ENCODE measurements around the gene ARIH1. TPM values are rescaled to one million over a fixed set of nuclear protein-coding genes. Genes with fewer than 3 reads are reported as not detected.

Gene ARIH1
- total RNA-seq, 2 experiments from 2014 or later, result 133 to 138 TPM

DNA sequence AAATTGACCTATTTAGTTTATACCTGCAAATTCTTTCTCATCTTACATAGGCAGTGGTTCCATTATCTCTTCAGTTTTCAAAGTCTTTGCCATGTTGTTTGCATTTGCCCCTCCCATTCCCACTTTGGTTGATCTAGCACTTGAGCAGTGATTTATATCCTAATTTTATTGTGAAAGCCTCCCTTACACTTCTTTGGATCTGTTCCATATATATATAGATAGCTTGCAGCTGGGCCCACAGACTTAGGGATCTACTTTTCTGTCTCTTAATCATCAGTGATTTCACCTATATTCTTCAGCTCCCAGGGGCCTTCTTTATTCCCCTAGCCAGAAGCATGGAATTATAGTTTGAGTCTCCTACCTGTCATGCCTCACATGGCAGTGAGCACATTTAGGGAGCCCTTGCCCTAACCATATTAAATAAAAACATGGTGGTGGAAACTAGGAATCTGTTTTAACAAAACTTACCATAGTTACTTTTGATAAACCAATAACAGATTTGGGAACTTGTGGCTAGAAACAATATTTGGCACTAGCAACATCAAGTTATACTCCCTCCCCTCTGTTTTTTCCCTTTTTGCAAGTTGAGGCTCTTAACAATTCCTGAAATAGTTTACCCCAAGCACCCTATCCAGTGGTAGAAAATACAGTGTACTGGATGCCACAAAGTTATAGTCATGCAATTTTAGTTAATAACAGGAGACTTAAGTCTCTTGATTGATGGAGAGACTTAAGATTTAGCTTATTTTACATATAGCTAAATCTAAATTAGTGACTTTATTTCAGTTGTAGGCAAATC is 41.7 kb downstream of the ARIH1 start:
- CTCF ChIA-PET, result no interaction called here
- H3K4me3 Mint-ChIP-seq, result no peak overlapping the region

DNA sequence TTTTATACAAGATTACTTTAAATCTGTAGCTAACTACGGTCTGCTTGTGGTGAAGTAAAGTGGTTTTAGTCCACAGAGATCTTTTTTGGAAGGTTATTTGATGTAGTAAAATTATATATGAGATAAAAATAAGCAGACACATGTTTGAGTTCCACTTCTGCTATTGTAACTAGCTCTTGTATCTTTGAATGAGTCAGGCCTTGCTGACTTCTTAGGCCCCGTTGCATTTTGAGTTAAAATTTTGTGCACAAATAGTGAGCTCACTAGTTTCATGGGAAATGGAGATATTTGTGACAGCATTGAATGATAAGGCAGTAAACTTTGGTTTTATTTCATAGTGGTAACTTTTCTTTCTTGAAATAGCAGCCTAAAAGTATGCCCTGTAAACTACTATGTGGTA is 42.6 kb downstream of the ARIH1 start:
- Mint-ChIP-seq H3K4me1 (peaks cover 15% of the 10 kb centered on the region), H3K36me3 (ENCODE audit: low read depth) (peaks cover 15% of the 10 kb centered on the region), H3K27ac (no peak overlapping the region), H3K4me3 (no peak overlapping the region), H3K27me3 (no peaks in the 10 kb centered on the region), H3K9me3 (no peaks in the 10 kb centered on the region)
- POLR2A ChIA-PET, result interaction anchor here (0.8 kb wide), 1 partner anchor 43 kb away, joined by 3 read pairs; no protein-coding TSS in a partner anchor
- CTCF ChIA-PET, result interaction anchor here (0.7 kb wide), 1 partner anchor 17 kb away, joined by 4 read pairs; no protein-coding TSS in a partner anchor
- no peak for DNase-seq

More for the DNA sequence above, 41.7 kb downstream of the ARIH1 start:
- Mint-ChIP-seq H3K4me1 (peaks cover 14% of the 10 kb centered on the region), H3K36me3 (ENCODE audit: low read depth) (peaks cover 9% of the 10 kb centered on the region), H3K9me3 (no peaks in the 10 kb centered on the region), H3K27ac (no peak overlapping the region), H3K27me3 (no peaks in the 10 kb centered on the region)
- POLR2A ChIA-PET, result interaction anchor here (0.8 kb wide), 1 partner anchor 42 kb away, joined by 3 read pairs; no protein-coding TSS in a partner anchor
- DNase-seq, result no peak

DNA sequence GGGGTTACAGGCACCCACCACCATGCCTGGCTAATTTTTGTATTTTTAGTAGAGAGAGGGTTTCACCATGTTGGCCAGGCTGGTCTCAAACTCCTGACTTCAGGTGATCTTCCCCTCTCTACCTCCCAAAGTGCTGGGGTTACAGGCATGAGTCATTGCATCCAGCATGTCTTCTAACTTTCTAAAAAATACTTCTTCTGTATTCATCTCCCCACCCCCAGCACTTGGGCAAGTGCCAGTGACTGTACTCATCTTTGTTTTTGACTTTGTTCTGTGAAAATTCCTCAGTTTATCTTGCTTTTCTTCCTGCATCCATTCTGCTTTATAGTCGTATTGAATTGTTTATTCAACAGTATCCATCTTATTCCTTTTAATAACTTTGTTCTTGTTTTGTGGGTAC is 47.6 kb downstream of the ARIH1 start:
- H3K9me3 Mint-ChIP-seq, result no peaks in the 10 kb centered on the region
- H3K27me3 Mint-ChIP-seq, result no peaks in the 10 kb centered on the region
- no peak overlapping the region for H3K4me3 Mint-ChIP-seq
- ChIA-PET CTCF (no interaction called here), POLR2A (no interaction called here)
- DNase-seq, result no peak
- H3K27ac Mint-ChIP-seq, result no peak overlapping the region
- peaks cover 8% of the 10 kb centered on the region for H3K4me1 Mint-ChIP-seq
- H3K36me3 Mint-ChIP-seq (ENCODE audit: low read depth), result peaks cover 28% of the 10 kb centered on the region

GRCh38 chr15:72532991-72533601 is 59.0 kb downstream of the ARIH1 start:
- CTCF ChIA-PET, result interaction anchor here (0.9 to 2.8 kb wide), 3 partner anchors 16 to 221 kb away, joined by 3 to 11 read pairs (median 4); no protein-coding TSS in a partner anchor
- peaks cover 25% of the 10 kb centered on the region for H3K4me1 Mint-ChIP-seq
- H3K4me3 Mint-ChIP-seq, result no peak overlapping the region
- H3K27ac Mint-ChIP-seq, result no peak overlapping the region
- POLR2A ChIA-PET, result interaction anchor here (1.0 kb wide), 1 partner anchor 58 kb away, joined by 4 read pairs; no protein-coding TSS in a partner anchor
- no peaks in the 10 kb centered on the region for H3K27me3 Mint-ChIP-seq
- DNase-seq, result no peak
- no peaks in the 10 kb centered on the region for H3K9me3 Mint-ChIP-seq
- peaks cover 5% of the 10 kb centered on the region for H3K36me3 Mint-ChIP-seq (ENCODE audit: low read depth)

- Mint-ChIP-seq H3K27me3 (no peaks in the 10 kb centered on the region), H3K4me3 (no peak overlapping the region), H3K36me3 (ENCODE audit: low read depth) (peaks cover 12% of the 10 kb centered on the region), H3K9me3 (no peaks in the 10 kb centered on the region), H3K4me1 (peaks cover 25% of the 10 kb centered on the region), H3K27ac (no peak overlapping the region)
- CTCF ChIA-PET, result interaction anchor here (0.9 to 2.8 kb wide), 2 partner anchors 85 to 222 kb away, joined by 3 to 11 read pairs; no protein-coding TSS in a partner anchor
- DNase-seq, result peak; percentile 48
- POLR2A ChIA-PET, result interaction anchor here (1.4 kb wide), 1 partner anchor 61 kb away, joined by 5 read pairs; no protein-coding TSS in a partner anchor
These were observed 60.4 kb downstream of the ARIH1 start for GRCh38 chr15:72534523-72534922.

DNA sequence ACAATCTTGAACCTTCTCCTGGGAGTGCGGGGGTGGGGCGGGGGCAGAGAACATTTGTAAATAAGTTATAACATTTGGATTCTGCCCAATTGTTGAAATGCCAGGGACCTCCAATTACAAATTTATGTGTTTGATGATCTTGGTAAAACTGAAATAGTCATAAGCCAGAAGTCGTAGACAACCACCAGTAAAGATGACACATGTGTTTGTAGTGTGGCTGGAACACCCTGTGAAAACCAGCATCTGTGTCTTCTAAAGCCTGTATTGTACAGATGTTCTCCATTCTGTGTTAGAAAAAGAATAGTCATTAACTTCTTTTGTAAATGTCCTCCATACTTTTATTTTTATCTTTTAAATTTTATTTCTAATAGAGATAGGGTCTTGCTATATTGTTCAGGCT is 61.8 kb downstream of the ARIH1 start:
- Mint-ChIP-seq H3K4me3 (no peak overlapping the region), H3K9me3 (peaks cover 2% of the 10 kb centered on the region), H3K27me3 (no peaks in the 10 kb centered on the region), H3K4me1 (peaks cover 23% of the 10 kb centered on the region), H3K36me3 (ENCODE audit: low read depth) (peaks cover 16% of the 10 kb centered on the region), H3K27ac (no peak overlapping the region)
- CTCF ChIA-PET, result interaction anchor here (0.5 kb wide), 1 partner anchor 12 kb away, joined by 3 read pairs; no protein-coding TSS in a partner anchor
- DNase-seq, result no peak
- POLR2A ChIA-PET, result no interaction called here

DNA sequence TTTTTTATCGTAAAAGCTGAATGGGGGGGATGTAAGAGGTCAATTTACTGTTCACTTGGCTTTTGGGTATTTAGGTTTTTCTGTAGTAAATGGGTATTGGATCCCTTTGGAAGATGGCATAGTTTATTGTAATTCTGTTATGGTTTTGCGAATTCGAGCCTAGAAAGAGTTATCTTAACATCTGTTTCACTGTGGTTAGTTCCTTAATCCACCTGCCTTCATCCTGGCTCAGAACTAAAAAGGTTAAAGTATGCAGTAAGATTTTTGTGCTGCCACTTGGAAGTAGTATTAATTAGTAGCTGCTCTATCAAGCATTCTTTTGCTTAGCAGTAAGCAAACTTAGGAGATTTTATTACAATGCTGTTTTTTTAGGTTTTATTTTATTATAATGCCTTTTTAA is 62.4 kb downstream of the ARIH1 start:
- POLR2A ChIA-PET, result no interaction called here

GRCh38 chr15:72538931-72539330 is 64.8 kb downstream of the ARIH1 start:
- ChIA-PET CTCF (no interaction called here), POLR2A (no interaction called here)
- H3K4me3 Mint-ChIP-seq, result no peak overlapping the region

More for the DNA sequence above, 62.4 kb downstream of the ARIH1 start:
- no peak for DNase-seq
- no peaks in the 10 kb centered on the region for H3K27me3 Mint-ChIP-seq
- no peak overlapping the region for H3K4me3 Mint-ChIP-seq
- peaks cover 23% of the 10 kb centered on the region for H3K4me1 Mint-ChIP-seq
- no peak overlapping the region for H3K27ac Mint-ChIP-seq
- peaks cover 4% of the 10 kb centered on the region for H3K9me3 Mint-ChIP-seq
- peaks cover 16% of the 10 kb centered on the region for H3K36me3 Mint-ChIP-seq (ENCODE audit: low read depth)
- CTCF ChIA-PET, result interaction anchor here (0.5 kb wide), 1 partner anchor 13 kb away, joined by 3 read pairs; no protein-coding TSS in a partner anchor

DNA sequence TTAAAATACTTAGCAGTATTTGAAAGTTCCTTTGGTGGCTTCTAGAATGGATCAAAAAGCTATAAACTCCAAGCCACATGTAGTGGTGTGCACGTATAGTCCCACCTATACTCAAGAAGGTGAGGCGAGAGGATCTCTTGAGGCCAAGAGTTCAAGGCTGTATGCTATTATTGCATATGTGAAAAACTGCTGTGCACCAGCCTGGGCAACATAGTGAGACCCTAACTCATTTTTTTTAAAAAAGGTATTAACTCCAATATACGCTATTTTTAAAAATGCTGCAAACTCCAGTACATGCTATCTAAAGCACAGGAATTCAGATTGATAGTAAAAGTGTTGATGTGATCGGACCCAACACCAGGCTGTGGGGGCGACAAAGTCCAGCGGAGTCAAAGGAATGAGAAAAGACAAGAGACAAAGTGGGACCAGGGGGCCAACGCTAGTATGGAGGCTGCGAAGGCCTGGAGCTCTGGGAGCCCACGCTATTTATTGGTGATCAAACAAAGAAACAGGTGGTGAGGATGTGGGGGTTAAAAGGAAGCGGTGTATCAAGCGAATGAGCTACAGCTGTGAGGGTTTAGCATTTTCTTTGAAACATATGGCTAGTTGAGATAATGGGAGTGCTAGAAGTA is 66.6 kb downstream of the ARIH1 start:
- Mint-ChIP-seq H3K9me3 (peaks cover 4% of the 10 kb centered on the region), H3K36me3 (ENCODE audit: low read depth) (peaks cover 24% of the 10 kb centered on the region), H3K27me3 (no peaks in the 10 kb centered on the region), H3K4me1 (peaks cover 6% of the 10 kb centered on the region), H3K27ac (no peak overlapping the region), H3K4me3 (no peak overlapping the region)
- no peak for DNase-seq
- ChIA-PET POLR2A (no interaction called here), CTCF (no interaction called here)

More at GRCh38 chr15:72538931-72539330, 64.8 kb downstream of the ARIH1 start:
- DNase-seq, result no peak
- Mint-ChIP-seq H3K27me3 (no peaks in the 10 kb centered on the region), H3K27ac (no peak overlapping the region), H3K36me3 (ENCODE audit: low read depth) (peaks cover 16% of the 10 kb centered on the region), H3K9me3 (peaks cover 4% of the 10 kb centered on the region), H3K4me1 (peaks cover 18% of the 10 kb centered on the region)

DNA sequence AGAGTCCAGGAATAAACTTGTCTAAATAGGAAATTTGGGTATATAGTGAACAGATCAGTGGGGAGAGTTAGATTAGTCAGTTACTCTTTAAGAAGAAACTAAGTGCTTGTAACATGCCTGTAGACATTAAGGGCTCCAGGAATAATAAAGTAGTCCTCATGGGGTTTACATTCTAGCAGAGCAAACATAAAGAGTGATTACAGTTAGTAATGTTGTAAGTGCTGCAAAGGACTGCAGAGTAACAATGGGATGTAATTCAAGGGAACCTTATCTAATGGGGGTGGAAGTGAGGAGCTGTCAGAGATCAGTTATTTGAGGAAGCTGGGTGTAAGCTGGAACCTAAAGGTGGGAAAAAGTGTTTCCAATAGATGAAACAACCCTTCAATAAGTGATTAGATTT is 67.5 kb downstream of the ARIH1 start:
- Mint-ChIP-seq H3K4me1 (no peaks in the 10 kb centered on the region), H3K36me3 (ENCODE audit: low read depth) (peaks cover 30% of the 10 kb centered on the region), H3K4me3 (no peak overlapping the region), H3K9me3 (peaks cover 4% of the 10 kb centered on the region), H3K27me3 (no peaks in the 10 kb centered on the region), H3K27ac (no peak overlapping the region)
- ChIA-PET POLR2A (no interaction called here), CTCF (no interaction called here)
- no peak for DNase-seq

GRCh38 chr15:72545156-72545555 is 71.0 kb downstream of the ARIH1 start:
- H3K27me3 Mint-ChIP-seq, result no peaks in the 10 kb centered on the region
- H3K27ac Mint-ChIP-seq, result no peak overlapping the region
- DNase-seq, result no peak
- ChIA-PET POLR2A (no interaction called here), CTCF (no interaction called here)
- H3K4me3 Mint-ChIP-seq, result no peak overlapping the region
- H3K36me3 Mint-ChIP-seq (ENCODE audit: low read depth), result peaks cover 24% of the 10 kb centered on the region
- no peaks in the 10 kb centered on the region for H3K4me1 Mint-ChIP-seq
- H3K9me3 Mint-ChIP-seq, result peaks cover 4% of the 10 kb centered on the region

DNA sequence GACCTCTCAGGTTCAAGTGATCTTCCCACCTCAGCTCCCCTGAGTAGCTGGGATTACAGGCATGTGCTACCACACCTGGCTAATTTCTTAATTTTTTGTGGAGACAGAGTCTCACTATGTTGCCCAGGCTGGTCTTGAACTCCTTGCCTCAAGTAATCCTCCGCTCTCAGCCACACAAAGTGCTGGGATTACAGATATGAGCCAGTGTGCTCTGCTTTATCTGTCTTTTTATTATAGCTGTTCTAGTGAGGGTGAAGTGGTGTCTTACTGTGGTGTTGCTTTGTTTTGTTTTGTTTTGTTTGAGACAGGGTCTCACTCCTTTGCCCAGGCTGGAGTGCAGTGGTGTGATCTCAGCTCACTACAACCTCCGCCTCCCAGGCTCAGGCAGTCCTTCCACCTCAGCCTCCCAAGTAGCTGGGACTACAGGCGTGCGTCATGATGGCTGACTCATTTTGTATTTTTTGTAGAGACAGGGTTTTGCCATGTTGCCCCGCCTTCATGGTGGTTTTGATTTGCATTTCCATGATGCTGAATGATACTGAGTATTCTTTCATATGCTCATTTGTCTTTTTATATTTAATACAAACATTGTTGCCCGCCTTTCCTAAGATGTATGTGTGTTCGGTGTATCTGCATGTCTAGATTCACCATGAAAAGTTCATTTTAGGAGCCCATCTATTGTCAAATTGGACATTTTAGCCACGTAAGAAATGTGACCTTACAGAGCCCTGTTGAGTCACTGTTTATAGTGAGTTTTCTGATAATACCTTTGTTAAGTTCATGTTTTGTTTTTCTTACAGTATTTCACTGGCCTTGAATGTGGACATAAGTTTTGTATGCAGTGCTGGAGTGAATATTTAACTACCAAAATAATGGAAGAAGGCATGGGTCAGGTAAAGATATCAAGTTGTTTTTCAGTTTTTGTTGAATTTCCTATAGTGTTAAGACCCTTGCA is 80.6 kb downstream of the ARIH1 start:
- CTCF ChIA-PET, result no interaction called here
- POLR2A ChIA-PET, result interaction anchor here (1.3 kb wide), 1 partner anchor 81 kb away, joined by 3 read pairs; no protein-coding TSS in a partner anchor
- no peaks in the 10 kb centered on the region for H3K9me3 Mint-ChIP-seq

More for the DNA sequence above, 80.6 kb downstream of the ARIH1 start:
- no peaks in the 10 kb centered on the region for H3K27me3 Mint-ChIP-seq
- peak; percentile 53 for DNase-seq
- no peak overlapping the region for H3K4me3 Mint-ChIP-seq
- peaks cover 22% of the 10 kb centered on the region for H3K36me3 Mint-ChIP-seq (ENCODE audit: low read depth)
- H3K27ac Mint-ChIP-seq, result no peak overlapping the region
- H3K4me1 Mint-ChIP-seq, result peaks cover 17% of the 10 kb centered on the region
